SK-N-SH (cell line): Measurements from ENCODE around the gene HIF1AN. TPM values are rescaled to one million over a fixed set of nuclear protein-coding genes. Genes with fewer than 3 reads are reported as not detected.

Experiments used
- CTCF ChIA-PET: fragments of 300-600, 350-600 bp; formaldehyde crosslinking; extraction: SDS; loops from one replicate; lab custom pipeline; 2021; lab: Yijun Ruan, JAX
- POLR2A ChIA-PET: fragments of 350-600 bp; sonication (Branson Sonifier 250); formaldehyde crosslinking; extraction: SDS; loops from one replicate; lab custom pipeline; 2020; ENCODE audit warnings: antibody characterized with exemption, inconsistent platforms; lab: Yijun Ruan, JAX
- DNase-seq: peaks from one replicate; pipeline ENCODE4 v3.0.0; 2012
- H2AFZ ChIP-seq: fragments of 200-600 bp; sonication (generic); 2 replicates; pipeline ENCODE4 v1.8.1; 2016; ENCODE audit warnings: antibody characterized with exemption, mild to moderate bottlenecking, low read depth
- H3F3A ChIP-seq: fragments of 200-600 bp; sonication (generic); replicated peaks from 2 replicates; pipeline ENCODE3; 2016; ENCODE audit warnings: antibody characterized with exemption, mild to moderate bottlenecking; ENCODE audit not compliant: insufficient read depth
- H3K27ac ChIP-seq, 2 experiments: fragments of 200-500 bp in 1 of 2; fragments of 200-600 bp in 1 of 2; sonication (Bioruptor generic) in 1 of 2; sonication (generic), shearing (Covaris generic) in 1 of 2; 2 replicates each; pipeline versions ENCODE4 v1.5.1 to v1.6.1; 2014 to 2016; ENCODE audit warnings: low read depth in 2 of 2, inconsistent platforms in 1 of 2, low read length in 1 of 2, mild to moderate bottlenecking in 1 of 2, mixed read lengths in 1 of 2
- H3K27me3 ChIP-seq: fragments of 200-600 bp; sonication (generic), shearing (Covaris generic); 2 replicates; pipeline ENCODE4 v1.6.1; 2016; ENCODE audit warnings: mixed run types; ENCODE audit not compliant: insufficient read depth
- H3K36me3 ChIP-seq, 2 experiments: fragments of 200-500 bp in 1 of 2; fragments of 200-600 bp in 1 of 2; sonication (Bioruptor generic) in 1 of 2; sonication (generic) in 1 of 2; replicated peaks in 1 of 2; 2 replicates each; pipeline versions ENCODE3 to v1.5.1; 2014 to 2016; ENCODE audit warnings: low read length in 1 of 2, mild to moderate bottlenecking in 1 of 2; ENCODE audit not compliant: insufficient read depth in 2 of 2, control insufficient read depth in 1 of 2
- H3K4me1 ChIP-seq, 2 experiments: fragments of 200-500 bp in 1 of 2; fragments of 200-600 bp in 1 of 2; sonication (Bioruptor generic) in 1 of 2; sonication (generic), shearing (Covaris generic) in 1 of 2; 2 replicates each; pipeline versions ENCODE4 v1.5.1 to v1.6.1; 2014 to 2016; ENCODE audit warnings: low read depth in 1 of 2, low read length in 1 of 2, mixed run types in 1 of 2; ENCODE audit not compliant: insufficient read depth in 2 of 2, control insufficient read depth in 1 of 2
- H3K4me2 ChIP-seq: fragments of 200-600 bp; sonication (generic), shearing (Covaris generic); 2 replicates; pipeline ENCODE4 v1.6.1; 2017; ENCODE audit warnings: mixed run types
- H3K4me3 ChIP-seq, 2 experiments: fragments of 200-500 bp in 1 of 2; fragments of 200-600 bp in 1 of 2; sonication (Bioruptor generic) in 1 of 2; sonication (generic), shearing (Covaris generic) in 1 of 2; 2 replicates each; pipeline versions ENCODE4 v1.5.1 to v1.8.1; 2014 to 2016; ENCODE audit warnings: low read depth in 2 of 2, inconsistent platforms in 1 of 2, low read length in 1 of 2, mild to moderate bottlenecking in 1 of 2, mixed read lengths in 1 of 2, moderate library complexity in 1 of 2
- H3K79me2 ChIP-seq: fragments of 200-600 bp; sonication (generic); 2 replicates; pipeline ENCODE4 v1.8.1; 2017; ENCODE audit warnings: mild to moderate bottlenecking; ENCODE audit not compliant: insufficient read depth
- H3K9ac ChIP-seq: fragments of 200-600 bp; sonication (generic); 2 replicates; pipeline ENCODE4 v1.6.1; 2017; ENCODE audit warnings: mixed run types
- H3K9me2 ChIP-seq: fragments of 200-600 bp; sonication (generic); 2 replicates; pipeline ENCODE4 v1.6.1; 2017; ENCODE audit warnings: mixed run types
- H3K9me3 ChIP-seq: fragments of 200-600 bp; sonication (generic); 2 replicates; pipeline ENCODE4 v1.6.1; 2017; ENCODE audit warnings: mixed run types, mild to moderate bottlenecking, moderate library complexity
- H4K20me1 ChIP-seq: fragments of 200-600 bp; sonication (generic); 2 replicates; pipeline ENCODE4 v1.6.1; 2017; ENCODE audit warnings: mild to moderate bottlenecking, mixed run types; ENCODE audit not compliant: insufficient read depth
- CHD2 ChIP-seq: fragments of 150-350 bp; IDR thresholded peaks from 2 replicates; pipeline ENCODE4 v1.6.1; 2018; ENCODE audit warnings: low read length; ENCODE audit not compliant: partially characterized antibody
- ELF1 ChIP-seq: IDR thresholded peaks from 2 replicates; pipeline ENCODE4 v1.4.0; 2012
- EP300 ChIP-seq, 2 experiments: IDR thresholded peaks; 2 replicates each; pipeline versions ENCODE4 v1.4.0 to v1.6.1; 2012; ENCODE audit warnings: borderline replicate concordance in 1 of 2, low read depth in 1 of 2, low read length in 1 of 2
- EZH2phosphoT487 ChIP-seq: fragments of 200-600 bp; sonication (generic); IDR thresholded peaks from 2 replicates; pipeline ENCODE4 v1.6.1; 2017; ENCODE audit warnings: low read depth, mixed run types, mild to moderate bottlenecking, antibody characterized with exemption, moderate library complexity, borderline replicate concordance
- FOXM1 ChIP-seq: IDR thresholded peaks from 2 replicates; pipeline ENCODE4 v1.4.0; 2012; ENCODE audit warnings: low read depth, mild to moderate bottlenecking
- GABPA ChIP-seq: IDR thresholded peaks from 2 replicates; pipeline ENCODE4 v1.4.0; 2012; ENCODE audit warnings: low read depth, mild to moderate bottlenecking
- JUND ChIP-seq: IDR thresholded peaks from 2 replicates; pipeline ENCODE4 v1.4.0; 2012
- MAX ChIP-seq: IDR thresholded peaks from 2 replicates; pipeline ENCODE4 v1.4.0; 2012; ENCODE audit warnings: low read depth
- MXI1 ChIP-seq: IDR thresholded peaks from 2 replicates; pipeline ENCODE4 v1.6.1; 2012; ENCODE audit warnings: mild to moderate bottlenecking, low read depth, low read length, improper control_type of control experiment
- POLR2AphosphoS5 ChIP-seq: IDR thresholded peaks from 2 replicates; pipeline ENCODE4 v1.6.1; 2012; ENCODE audit warnings: low read depth, low read length
- RAD21 ChIP-seq: IDR thresholded peaks from 2 replicates; pipeline ENCODE4 v1.6.1; 2012; ENCODE audit warnings: mild to moderate bottlenecking, low read length
- RCOR1 ChIP-seq: fragments of 150-350 bp; IDR thresholded peaks from 2 replicates; pipeline ENCODE4 v1.6.1; 2017; ENCODE audit warnings: antibody characterized with exemption, low read length
- RFX5 ChIP-seq: IDR thresholded peaks from 2 replicates; pipeline ENCODE4 v1.6.1; 2012; ENCODE audit warnings: mild to moderate bottlenecking, improper control_type of control experiment, low read length
- RXRA ChIP-seq: IDR thresholded peaks from 2 replicates; pipeline ENCODE4 v1.4.0; 2012; ENCODE audit warnings: low read depth, mild to moderate bottlenecking, borderline replicate concordance
- SIN3A ChIP-seq: IDR thresholded peaks from 2 replicates; pipeline ENCODE4 v1.6.1; 2012; ENCODE audit warnings: low read depth, mild to moderate bottlenecking, low read length, moderate library complexity, borderline replicate concordance
- SMC3 ChIP-seq: IDR thresholded peaks from 2 replicates; pipeline ENCODE4 v1.6.1; 2012; ENCODE audit warnings: low read depth, low read length, improper control_type of control experiment
- TAF1 ChIP-seq: IDR thresholded peaks from 2 replicates; pipeline ENCODE4 v1.6.1; 2012; ENCODE audit warnings: low read depth, mild to moderate bottlenecking, low read length, moderate library complexity, borderline replicate concordance
- TCF12 ChIP-seq: IDR thresholded peaks from 2 replicates; pipeline ENCODE4 v1.4.0; 2012
- YY1 ChIP-seq: IDR thresholded peaks from 2 replicates; pipeline ENCODE4 v1.4.0; 2012; ENCODE audit warnings: low read depth, mild to moderate bottlenecking
- WGBS: methylation state at CpG from one replicate; pipeline ENCODE4 v1.1.6; 2017; ENCODE audit warnings: low lambda C conversion rate; 5-methylcytosine and 5-hydroxymethylcytosine counted together
- polyA plus RNA-seq, 3 experiments: library from polyadenylated mRNA; depleted of rRNA; stranded (reverse); fragments of >200 nt; gene quantifications; 2 replicates each; pipeline ENCODE4 v1.2.3, GENCODE V29; 2012
- TF ChIP-seq, protein P1 (sequence below): IDR thresholded peaks from 2 replicates; pipeline ENCODE4; 2012
- TF ChIP-seq, protein P2 (sequence below): IDR thresholded peaks from 2 replicates; pipeline ENCODE4 v1.4.0; 2012; ENCODE audit warnings: low read depth, borderline replicate concordance
- TF ChIP-seq, protein P3 (sequence below): fragments of 150-350 bp; IDR thresholded peaks from 2 replicates; pipeline ENCODE4 v1.6.1; 2017; ENCODE audit warnings: antibody characterized with exemption, low read length, low read depth, borderline replicate concordance
- TF ChIP-seq, protein P4 (sequence below): fragments of 200-600 bp; sonication (generic); IDR thresholded peaks from 2 replicates; pipeline ENCODE4 v1.6.1; 2017; ENCODE audit warnings: antibody characterized with exemption, mild to moderate bottlenecking, moderate library complexity

Gene HIF1AN
- polyA plus RNA-seq (2012; rRNA removed), result 8.1 and 11.0 TPM in 2 replicates
- polyA plus RNA-seq (2012; cell fraction: cytosol; rRNA removed), result 8.0 and 10.1 TPM in 2 replicates
- polyA plus RNA-seq (2012; cell fraction: nucleus; rRNA removed), result 13.2 and 20.0 TPM in 2 replicates

DNA sequence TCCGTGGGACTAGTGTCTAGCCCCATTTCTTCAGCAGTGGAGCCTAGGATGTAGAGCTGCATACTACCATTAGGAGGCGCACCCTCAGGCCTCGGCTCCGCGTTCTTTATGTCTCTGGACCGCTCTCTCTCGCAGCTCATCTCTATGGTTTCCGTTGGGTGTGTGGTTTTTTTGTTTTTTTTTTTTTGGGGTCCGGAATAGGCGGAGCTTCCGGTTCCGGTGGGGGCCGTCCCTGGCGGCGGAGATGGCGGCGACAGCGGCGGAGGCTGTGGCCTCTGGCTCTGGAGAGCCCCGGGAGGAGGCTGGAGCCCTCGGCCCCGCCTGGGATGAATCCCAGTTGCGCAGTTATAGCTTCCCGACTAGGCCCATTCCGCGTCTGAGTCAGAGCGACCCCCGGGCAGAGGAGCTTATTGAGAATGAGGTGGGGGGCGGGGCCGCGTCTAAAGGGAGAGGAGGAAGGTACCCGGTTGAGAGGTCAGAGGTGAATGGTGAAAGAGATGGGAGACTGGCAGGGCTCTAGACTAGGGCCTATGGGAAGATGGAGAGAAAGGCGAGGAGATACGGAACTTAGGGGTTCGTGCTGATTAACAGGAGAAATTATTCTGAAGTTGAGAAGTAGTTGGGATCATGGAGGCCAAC lies at the start of gene HIF1AN:
Gene HIF1AN, plus strand, starts transcription at position 229 of the 639 bp plus-strand sequence. Its CDS starts 16 bp downstream, at position 245.
- H3K4me2 ChIP-seq, result peak within 1 kb of the TSS; percentile 79
- peak within 1 kb of the TSS; percentile 85; the same call in 1 of the 2 replicates for H2AFZ ChIP-seq
- H3K27ac ChIP-seq, result peak within 1 kb of the TSS; percentile 26 to 45; a peak in 2 of 4 replicates
- ChIA-PET CTCF (interaction anchor here (0.6 to 3.0 kb wide), 24 partner anchors 9 to 1719 kb away, joined by 3 to 11 read pairs (median 4); partner anchors contain the start of gene SEC31B), POLR2A (interaction anchor here (0.6 to 1.4 kb wide), 5 partner anchors 11 to 174 kb away, joined by 3 to 7 read pairs (median 5); no protein-coding TSS in a partner anchor)
- under 1% methylated on average over 34 of the region's 35 CpGs for WGBS
- H3K4me1 ChIP-seq, result peaks cover 9% of the 10 kb centered on the region in 2 experiments; a peak in 3 of 4 replicates
- no peaks in the 10 kb centered on the region for H3K9me3 ChIP-seq
- H3K36me3 ChIP-seq, result peaks cover 18 to 28% of the 10 kb centered on the region in 2 experiments
- peaks cover 9% of the 10 kb centered on the region; the same call in 1 of the 2 replicates for H4K20me1 ChIP-seq
- DNase-seq, result peak; percentile 95
- H3K9me2 ChIP-seq, result no peaks in the 10 kb centered on the region
- TF ChIP-seq TAF1, result peak; percentile 70
- peak; percentile 15 to 18; a peak in 2 of 4 replicates for TF ChIP-seq EP300 (IDR thresholded peaks at IDR 0.05; ENCODE audit: borderline replicate concordance in 1 of 2, low read depth in 1 of 2, low read length in 1 of 2)
- peak; percentile 34; the same call in 1 of the 2 replicates for TF ChIP-seq SMC3
- TF ChIP-seq RAD21, result peak; percentile 17; the same call in 1 of the 2 replicates
- TF ChIP-seq MXI1, result peak; percentile 74; the same call in 1 of the 2 replicates
- no peak for TF ChIP-seq JUND
- no peak for TF ChIP-seq TCF12
- TF ChIP-seq POLR2AphosphoS5, result peak; percentile 96
- peak; percentile 79 for TF ChIP-seq CHD2
- peak; percentile 85 for TF ChIP-seq YY1
- TF ChIP-seq, protein P1, sequence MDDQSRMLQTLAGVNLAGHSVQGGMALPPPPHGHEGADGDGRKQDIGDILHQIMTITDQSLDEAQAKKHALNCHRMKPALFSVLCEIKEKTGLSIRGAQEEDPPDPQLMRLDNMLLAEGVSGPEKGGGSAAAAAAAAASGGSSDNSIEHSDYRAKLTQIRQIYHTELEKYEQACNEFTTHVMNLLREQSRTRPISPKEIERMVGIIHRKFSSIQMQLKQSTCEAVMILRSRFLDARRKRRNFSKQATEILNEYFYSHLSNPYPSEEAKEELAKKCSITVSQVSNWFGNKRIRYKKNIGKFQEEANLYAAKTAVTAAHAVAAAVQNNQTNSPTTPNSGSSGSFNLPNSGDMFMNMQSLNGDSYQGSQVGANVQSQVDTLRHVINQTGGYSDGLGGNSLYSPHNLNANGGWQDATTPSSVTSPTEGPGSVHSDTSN, result no peak
- TF ChIP-seq FOXM1, result no peak
- TF ChIP-seq RXRA, result no peak
- TF ChIP-seq, protein P2, sequence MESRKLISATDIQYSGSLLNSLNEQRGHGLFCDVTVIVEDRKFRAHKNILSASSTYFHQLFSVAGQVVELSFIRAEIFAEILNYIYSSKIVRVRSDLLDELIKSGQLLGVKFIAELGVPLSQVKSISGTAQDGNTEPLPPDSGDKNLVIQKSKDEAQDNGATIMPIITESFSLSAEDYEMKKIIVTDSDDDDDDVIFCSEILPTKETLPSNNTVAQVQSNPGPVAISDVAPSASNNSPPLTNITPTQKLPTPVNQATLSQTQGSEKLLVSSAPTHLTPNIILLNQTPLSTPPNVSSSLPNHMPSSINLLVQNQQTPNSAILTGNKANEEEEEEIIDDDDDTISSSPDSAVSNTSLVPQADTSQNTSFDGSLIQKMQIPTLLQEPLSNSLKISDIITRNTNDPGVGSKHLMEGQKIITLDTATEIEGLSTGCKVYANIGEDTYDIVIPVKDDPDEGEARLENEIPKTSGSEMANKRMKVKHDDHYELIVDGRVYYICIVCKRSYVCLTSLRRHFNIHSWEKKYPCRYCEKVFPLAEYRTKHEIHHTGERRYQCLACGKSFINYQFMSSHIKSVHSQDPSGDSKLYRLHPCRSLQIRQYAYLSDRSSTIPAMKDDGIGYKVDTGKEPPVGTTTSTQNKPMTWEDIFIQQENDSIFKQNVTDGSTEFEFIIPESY, result no peak
- no peak for TF ChIP-seq EZH2phosphoT487
- TF ChIP-seq, protein P3, sequence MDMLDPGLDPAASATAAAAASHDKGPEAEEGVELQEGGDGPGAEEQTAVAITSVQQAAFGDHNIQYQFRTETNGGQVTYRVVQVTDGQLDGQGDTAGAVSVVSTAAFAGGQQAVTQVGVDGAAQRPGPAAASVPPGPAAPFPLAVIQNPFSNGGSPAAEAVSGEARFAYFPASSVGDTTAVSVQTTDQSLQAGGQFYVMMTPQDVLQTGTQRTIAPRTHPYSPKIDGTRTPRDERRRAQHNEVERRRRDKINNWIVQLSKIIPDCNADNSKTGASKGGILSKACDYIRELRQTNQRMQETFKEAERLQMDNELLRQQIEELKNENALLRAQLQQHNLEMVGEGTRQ, result no peak
- peak; percentile 55; the same call in 1 of the 2 replicates for TF ChIP-seq RCOR1
- TF ChIP-seq SIN3A, result peak; percentile 79; the same call in 1 of the 2 replicates
- peak; percentile 70 for TF ChIP-seq ELF1
- peak; percentile 69 for TF ChIP-seq RFX5
- TF ChIP-seq, protein P4, sequence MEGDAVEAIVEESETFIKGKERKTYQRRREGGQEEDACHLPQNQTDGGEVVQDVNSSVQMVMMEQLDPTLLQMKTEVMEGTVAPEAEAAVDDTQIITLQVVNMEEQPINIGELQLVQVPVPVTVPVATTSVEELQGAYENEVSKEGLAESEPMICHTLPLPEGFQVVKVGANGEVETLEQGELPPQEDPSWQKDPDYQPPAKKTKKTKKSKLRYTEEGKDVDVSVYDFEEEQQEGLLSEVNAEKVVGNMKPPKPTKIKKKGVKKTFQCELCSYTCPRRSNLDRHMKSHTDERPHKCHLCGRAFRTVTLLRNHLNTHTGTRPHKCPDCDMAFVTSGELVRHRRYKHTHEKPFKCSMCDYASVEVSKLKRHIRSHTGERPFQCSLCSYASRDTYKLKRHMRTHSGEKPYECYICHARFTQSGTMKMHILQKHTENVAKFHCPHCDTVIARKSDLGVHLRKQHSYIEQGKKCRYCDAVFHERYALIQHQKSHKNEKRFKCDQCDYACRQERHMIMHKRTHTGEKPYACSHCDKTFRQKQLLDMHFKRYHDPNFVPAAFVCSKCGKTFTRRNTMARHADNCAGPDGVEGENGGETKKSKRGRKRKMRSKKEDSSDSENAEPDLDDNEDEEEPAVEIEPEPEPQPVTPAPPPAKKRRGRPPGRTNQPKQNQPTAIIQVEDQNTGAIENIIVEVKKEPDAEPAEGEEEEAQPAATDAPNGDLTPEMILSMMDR, result peak; percentile 92
- peak; percentile 90 for TF ChIP-seq GABPA
- no peak; the same call in 1 of the 2 replicates for TF ChIP-seq MAX
- peak within 1 kb of the TSS; percentile 69 to 82 for H3K4me3 ChIP-seq
- H3F3A ChIP-seq, result no peaks in the 10 kb centered on the region
- H3K9ac ChIP-seq, result peak within 1 kb of the TSS; percentile 71
- H3K27me3 ChIP-seq, result no peaks in the 10 kb centered on the region
- peaks cover 48% of the 10 kb centered on the region for H3K79me2 ChIP-seq
